T-helper 1 cell (primary cell): ENCODE data around the gene FOXL1.

Source experiments
- DNase-seq, 5 donors: peaks; one replicate each; pipeline ENCODE4 v3.0.0-alpha.2; 2012 to 2020

Gene FOXL1

GRCh38 chr16:86608301-86608747 is 30.0 kb downstream of the FOXL1 start:
- no peak for DNase-seq

- DNase-seq = no peak
These were observed 30.8 kb downstream of the FOXL1 start for GRCh38 chr16:86609115-86609514.

- no peak for DNase-seq
These were observed 31.3 kb downstream of the FOXL1 start for GRCh38 chr16:86609661-86610060.

- no peak for DNase-seq
These were observed 32.6 kb downstream of the FOXL1 start for GRCh38 chr16:86610779-86611524.

GRCh38 chr16:86611525-86611855 is 33.1 kb downstream of the FOXL1 start:
- no peak for DNase-seq

GRCh38 chr16:86611941-86612340 is 33.6 kb downstream of the FOXL1 start:
- no peak for DNase-seq

GRCh38 chr16:86614699-86615098 is 36.4 kb downstream of the FOXL1 start:
- no peak for DNase-seq

- DNase-seq = no peak
These were observed 38.6 kb downstream of the FOXL1 start for GRCh38 chr16:86616906-86617305.

GRCh38 chr16:86618431-86619238 is 40.3 kb downstream of the FOXL1 start:
- no peak for DNase-seq

GRCh38 chr16:86619239-86619794 is 41.0 kb downstream of the FOXL1 start:
- no peak for DNase-seq

- no peak for DNase-seq
These were observed 41.8 kb downstream of the FOXL1 start for GRCh38 chr16:86620184-86620583.

GRCh38 chr16:86621966-86622365 is 43.6 kb downstream of the FOXL1 start:
- DNase-seq = no peak

- DNase-seq = no peak
These were observed 44.6 kb downstream of the FOXL1 start for GRCh38 chr16:86622700-86623615.

GRCh38 chr16:86625029-86625428 is 46.7 kb downstream of the FOXL1 start:
- DNase-seq = no peak

- DNase-seq = no peak
These were observed 47.5 kb downstream of the FOXL1 start for GRCh38 chr16:86625821-86626220.

- no peak for DNase-seq
These were observed 47.9 kb downstream of the FOXL1 start for GRCh38 chr16:86626284-86626683.

- DNase-seq = no peak
These were observed 48.6 kb downstream of the FOXL1 start for GRCh38 chr16:86626966-86627365.

GRCh38 chr16:86628614-86629013 is 50.3 kb downstream of the FOXL1 start:
- no peak for DNase-seq

- no peak for DNase-seq
These were observed 52.1 kb downstream of the FOXL1 start for GRCh38 chr16:86630471-86630870.

GRCh38 chr16:86631444-86631843 is 53.1 kb downstream of the FOXL1 start:
- DNase-seq = no peak
